K562 (cell line): Measurements from ENCODE around the gene LRRC61. TPM values are rescaled to one million over a fixed set of nuclear protein-coding genes. Genes with fewer than 3 reads are reported as not detected.

Experiments
- CREBBP ChIP-seq: IDR thresholded peaks from one replicate; pipeline ENCODE4 v1.6.1; 2012; ENCODE audit warnings: low read depth, mild to moderate bottlenecking, control low read depth, inconsistent platforms, low read length
- CXXC5 ChIP-seq: fragments of 250-450 bp; sonication (Bioruptor Pico); IDR thresholded peaks from 2 replicates; pipeline ENCODE4 v1.8.0; 2022; ENCODE audit warnings: inconsistent platforms, mild to moderate bottlenecking, moderate library complexity
- E2F8 ChIP-seq: fragments of 450-650 bp; IDR thresholded peaks from 2 replicates; pipeline ENCODE4 v1.7.1; 2018; ENCODE audit warnings: mild to moderate bottlenecking, low read depth; ENCODE audit not compliant: partially characterized antibody
- HMG20B ChIP-seq: fragments of 250-450 bp; sonication (Bioruptor Pico); IDR thresholded peaks from 2 replicates; pipeline ENCODE4 v1.5.0; 2021; ENCODE audit warnings: mild to moderate bottlenecking
- LCOR ChIP-seq: sonication (generic); formaldehyde crosslinking; IDR thresholded peaks from 2 replicates; pipeline ENCODE4 v1.8.0; 2022; ENCODE audit warnings: mild to moderate bottlenecking, missing genetic modification reagents
- LEF1 ChIP-seq: fragments of 450-650 bp; IDR thresholded peaks from 2 replicates; pipeline ENCODE4 v1.6.1; 2016; ENCODE audit warnings: mild to moderate bottlenecking
- SRSF1 ChIP-seq: fragments of 200-400 bp; formaldehyde crosslinking; IDR thresholded peaks from 2 replicates; pipeline ENCODE4 v1.6.1; 2017; ENCODE audit warnings: mild to moderate bottlenecking, low read depth, low read length, moderate library complexity
- UBTF ChIP-seq, 2 experiments: IDR thresholded peaks; 2 replicates each; pipeline ENCODE4 v1.6.1; 2012; ENCODE audit warnings: improper control_type of control experiment in 2 of 2, low read depth in 2 of 2, low read length in 2 of 2, borderline replicate concordance in 1 of 2
- USF1 ChIP-seq: sonication (generic); formaldehyde crosslinking; IDR thresholded peaks from 2 replicates; pipeline ENCODE4 v1.9.0; 2022; ENCODE audit warnings: mild to moderate bottlenecking, missing genetic modification reagents
- polyA plus RNA-seq, 8 experiments: library from polyadenylated mRNA; depleted of rRNA in 4 of 8; stranded (reverse) in 5 of 8; unstranded in 3 of 8; fragments of >200 nt; fragmentation: Nextera tagmentation in 2 of 8; fragmentation: Illumina TruSeq in 1 of 8; extraction: Ambion mirVana in 2 of 8; extraction: Trizol in 1 of 8; gene quantifications; 2 replicates each; pipeline versions ENCODE4 v1.2.1 to v1.2.3, GENCODE V29; 2011 to 2014; ENCODE audit warnings: inconsistent platforms in 1 of 8, missing spikeins in 1 of 8
- total RNA-seq, 7 experiments: library from RNA; depleted of rRNA in 6 of 7; stranded (reverse); fragments of >200 nt in 6 of 7; fragmentation: Illumina TruSeq in 2 of 7; extraction: Trizol in 2 of 7; gene quantifications; 2 replicates each; pipeline versions ENCODE4 v1.2.1 to v1.2.3, GENCODE V29; 2011 to 2021; ENCODE audit warnings: low replicate concordance in 1 of 7
- TF ChIP-seq, protein P1 (sequence below): sonication (generic); formaldehyde crosslinking; IDR thresholded peaks from 2 replicates; pipeline ENCODE4 v1.9.0; 2022; ENCODE audit warnings: mild to moderate bottlenecking, missing genetic modification reagents
- TF ChIP-seq, protein P2 (sequence below): fragments of 200-800 bp; sonication (Bioruptor generic); IDR thresholded peaks from 2 replicates; pipeline ENCODE4 v1.6.1; 2016; ENCODE audit warnings: missing genetic modification characterization, missing compliant biosample characterization
- TF ChIP-seq, protein P3 (sequence below): fragments of 250-450 bp; sonication (Bioruptor Pico); IDR thresholded peaks from 2 replicates; pipeline ENCODE4 v1.8.0; 2022; ENCODE audit warnings: moderate library complexity, mild to moderate bottlenecking, inconsistent platforms

The LRRC61 gene
- total and polyA plus RNA-seq, 9 of the 15 experiments (the other 6 are each of a cell fraction or from before 2014, with no cell fraction given), result 1.3 to 55.2 (median 35.2) TPM

GRCh38 chr7:150322833-150323681 is at the start of gene LRRC61, which contains the start of gene ACTR3C (continued):
- peak; percentile 95 for TF ChIP-seq CXXC5
- TF ChIP-seq UBTF (IDR thresholded peaks at IDR 0.05; ENCODE audit: borderline replicate concordance in 1 of 2, low read depth in 2 of 2, low read length in 2 of 2), result peak; percentile 64 to 92; a peak in 3 of 4 replicates
- TF ChIP-seq, protein P1, sequence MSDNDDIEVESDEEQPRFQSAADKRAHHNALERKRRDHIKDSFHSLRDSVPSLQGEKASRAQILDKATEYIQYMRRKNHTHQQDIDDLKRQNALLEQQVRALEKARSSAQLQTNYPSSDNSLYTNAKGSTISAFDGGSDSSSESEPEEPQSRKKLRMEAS, result peak; percentile 98
- TF ChIP-seq, protein P2, sequence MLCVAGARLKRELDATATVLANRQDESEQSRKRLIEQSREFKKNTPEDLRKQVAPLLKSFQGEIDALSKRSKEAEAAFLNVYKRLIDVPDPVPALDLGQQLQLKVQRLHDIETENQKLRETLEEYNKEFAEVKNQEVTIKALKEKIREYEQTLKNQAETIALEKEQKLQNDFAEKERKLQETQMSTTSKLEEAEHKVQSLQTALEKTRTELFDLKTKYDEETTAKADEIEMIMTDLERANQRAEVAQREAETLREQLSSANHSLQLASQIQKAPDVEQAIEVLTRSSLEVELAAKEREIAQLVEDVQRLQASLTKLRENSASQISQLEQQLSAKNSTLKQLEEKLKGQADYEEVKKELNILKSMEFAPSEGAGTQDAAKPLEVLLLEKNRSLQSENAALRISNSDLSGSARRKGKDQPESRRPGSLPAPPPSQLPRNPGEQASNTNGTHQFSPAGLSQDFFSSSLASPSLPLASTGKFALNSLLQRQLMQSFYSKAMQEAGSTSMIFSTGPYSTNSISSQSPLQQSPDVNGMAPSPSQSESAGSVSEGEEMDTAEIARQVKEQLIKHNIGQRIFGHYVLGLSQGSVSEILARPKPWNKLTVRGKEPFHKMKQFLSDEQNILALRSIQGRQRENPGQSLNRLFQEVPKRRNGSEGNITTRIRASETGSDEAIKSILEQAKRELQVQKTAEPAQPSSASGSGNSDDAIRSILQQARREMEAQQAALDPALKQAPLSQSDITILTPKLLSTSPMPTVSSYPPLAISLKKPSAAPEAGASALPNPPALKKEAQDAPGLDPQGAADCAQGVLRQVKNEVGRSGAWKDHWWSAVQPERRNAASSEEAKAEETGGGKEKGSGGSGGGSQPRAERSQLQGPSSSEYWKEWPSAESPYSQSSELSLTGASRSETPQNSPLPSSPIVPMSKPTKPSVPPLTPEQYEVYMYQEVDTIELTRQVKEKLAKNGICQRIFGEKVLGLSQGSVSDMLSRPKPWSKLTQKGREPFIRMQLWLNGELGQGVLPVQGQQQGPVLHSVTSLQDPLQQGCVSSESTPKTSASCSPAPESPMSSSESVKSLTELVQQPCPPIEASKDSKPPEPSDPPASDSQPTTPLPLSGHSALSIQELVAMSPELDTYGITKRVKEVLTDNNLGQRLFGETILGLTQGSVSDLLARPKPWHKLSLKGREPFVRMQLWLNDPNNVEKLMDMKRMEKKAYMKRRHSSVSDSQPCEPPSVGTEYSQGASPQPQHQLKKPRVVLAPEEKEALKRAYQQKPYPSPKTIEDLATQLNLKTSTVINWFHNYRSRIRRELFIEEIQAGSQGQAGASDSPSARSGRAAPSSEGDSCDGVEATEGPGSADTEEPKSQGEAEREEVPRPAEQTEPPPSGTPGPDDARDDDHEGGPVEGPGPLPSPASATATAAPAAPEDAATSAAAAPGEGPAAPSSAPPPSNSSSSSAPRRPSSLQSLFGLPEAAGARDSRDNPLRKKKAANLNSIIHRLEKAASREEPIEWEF, result no peak; the same call in 1 of the 2 replicates
- TF ChIP-seq SRSF1, result no peak
- TF ChIP-seq CREBBP, result no peak
- peak; percentile 68 for TF ChIP-seq USF1 (CRISPR knock-in tag)
- TF ChIP-seq HMG20B (CRISPR knock-in tag), result peak; percentile 62; the same call in 1 of the 2 replicates
- TF ChIP-seq LEF1, result peak; percentile 92
- TF ChIP-seq E2F8, result peak; percentile 78
- peak; percentile 95 for TF ChIP-seq LCOR (CRISPR knock-in tag)
- TF ChIP-seq, protein P3, sequence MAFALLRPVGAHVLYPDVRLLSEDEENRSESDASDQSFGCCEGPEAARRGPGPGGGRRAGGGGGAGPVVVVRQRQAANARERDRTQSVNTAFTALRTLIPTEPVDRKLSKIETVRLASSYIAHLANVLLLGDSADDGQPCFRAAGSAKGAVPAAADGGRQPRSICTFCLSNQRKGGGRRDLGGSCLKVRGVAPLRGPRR (CRISPR knock-in tag), result peak; percentile 88; the same call in 1 of the 2 replicates
